ENCODE data around the gene SLC40A1.

GRCh38 chr2:189534854-189535832, 45.4 kb downstream of the SLC40A1 start:
- TF ChIP-seq CTCF (IDR thresholded peaks at IDR 0.05; ENCODE audit: low read depth, low read length): no peak
- TF ChIP-seq EZH2phosphoT487 (IDR thresholded peaks at IDR 0.05; ENCODE audit: low read depth): no peak

All from OCI-LY3 (cell line).